ENCODE measurements around the gene RPTOR.

RPTOR gene

DNA sequence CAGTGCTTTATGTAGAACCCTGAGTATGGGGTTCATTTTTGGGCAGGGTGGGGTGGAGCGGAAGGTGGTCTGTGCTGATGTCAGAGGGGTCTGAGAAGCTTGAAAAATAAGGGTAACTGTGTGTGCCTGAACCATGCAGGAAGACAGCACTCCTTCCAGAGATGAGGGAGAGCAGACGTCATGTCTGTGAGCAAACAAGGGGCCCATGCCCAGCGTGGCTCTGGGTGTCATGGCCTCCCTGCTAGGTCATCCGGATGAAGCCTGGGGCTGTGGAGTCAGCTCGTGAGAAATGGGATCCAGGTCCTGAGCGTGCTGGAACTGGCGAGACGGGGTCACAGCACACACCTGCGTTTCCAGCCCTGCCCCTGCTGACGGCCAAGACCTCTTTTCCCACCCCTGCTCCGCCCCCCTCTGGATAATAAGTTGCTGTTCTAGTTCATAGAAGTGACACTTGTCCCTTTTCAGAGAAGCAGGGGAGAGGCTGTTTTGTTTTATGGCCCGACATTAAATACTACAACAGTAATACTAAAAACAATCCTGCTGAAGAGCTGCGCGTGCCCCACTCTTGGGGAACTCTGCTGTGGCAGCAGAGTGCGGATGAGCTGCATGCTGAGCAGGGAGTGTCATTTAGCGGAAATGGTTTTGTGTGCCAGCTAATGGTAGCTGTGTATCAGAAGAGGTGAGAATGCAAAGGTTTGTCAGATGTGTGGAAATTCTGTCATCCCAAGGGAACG, 92.6 kb downstream of the RPTOR start:
- H3K27ac ChIP-seq = no peak overlapping the region
- DNase-seq (ENCODE audit: low spot score) = no peak
- H3K4me3 ChIP-seq = no peak overlapping the region
- TF ChIP-seq, protein P1, sequence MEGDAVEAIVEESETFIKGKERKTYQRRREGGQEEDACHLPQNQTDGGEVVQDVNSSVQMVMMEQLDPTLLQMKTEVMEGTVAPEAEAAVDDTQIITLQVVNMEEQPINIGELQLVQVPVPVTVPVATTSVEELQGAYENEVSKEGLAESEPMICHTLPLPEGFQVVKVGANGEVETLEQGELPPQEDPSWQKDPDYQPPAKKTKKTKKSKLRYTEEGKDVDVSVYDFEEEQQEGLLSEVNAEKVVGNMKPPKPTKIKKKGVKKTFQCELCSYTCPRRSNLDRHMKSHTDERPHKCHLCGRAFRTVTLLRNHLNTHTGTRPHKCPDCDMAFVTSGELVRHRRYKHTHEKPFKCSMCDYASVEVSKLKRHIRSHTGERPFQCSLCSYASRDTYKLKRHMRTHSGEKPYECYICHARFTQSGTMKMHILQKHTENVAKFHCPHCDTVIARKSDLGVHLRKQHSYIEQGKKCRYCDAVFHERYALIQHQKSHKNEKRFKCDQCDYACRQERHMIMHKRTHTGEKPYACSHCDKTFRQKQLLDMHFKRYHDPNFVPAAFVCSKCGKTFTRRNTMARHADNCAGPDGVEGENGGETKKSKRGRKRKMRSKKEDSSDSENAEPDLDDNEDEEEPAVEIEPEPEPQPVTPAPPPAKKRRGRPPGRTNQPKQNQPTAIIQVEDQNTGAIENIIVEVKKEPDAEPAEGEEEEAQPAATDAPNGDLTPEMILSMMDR (IDR thresholded peaks at IDR 0.05) = no peak

DNA sequence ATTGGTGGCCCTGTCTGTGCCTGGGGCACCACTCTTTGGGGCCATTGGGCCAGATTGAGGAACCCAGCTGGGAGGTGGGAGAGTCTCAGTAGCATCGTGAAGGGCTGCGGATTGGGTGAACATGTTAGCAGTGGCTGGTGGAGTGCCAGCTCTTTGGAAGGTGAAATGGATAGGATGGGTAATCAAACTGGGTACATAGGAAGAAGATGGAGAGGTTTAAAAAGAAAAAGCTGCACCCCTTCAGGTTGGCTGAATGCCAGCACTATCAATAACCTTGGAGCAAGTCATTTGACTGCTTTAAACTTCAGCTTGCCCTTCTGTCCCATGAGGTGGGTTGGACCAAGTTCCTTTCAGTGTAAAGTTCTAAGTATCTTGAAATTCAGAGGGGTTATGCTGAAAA, 95.0 kb downstream of the RPTOR start:
- Histone ChIP-seq H3K4me3 (no peak overlapping the region), H3K27ac (no peak overlapping the region)
- TF ChIP-seq, protein P1 (IDR thresholded peaks at IDR 0.05) = no peak
- no peak for DNase-seq (ENCODE audit: low spot score)

DNA sequence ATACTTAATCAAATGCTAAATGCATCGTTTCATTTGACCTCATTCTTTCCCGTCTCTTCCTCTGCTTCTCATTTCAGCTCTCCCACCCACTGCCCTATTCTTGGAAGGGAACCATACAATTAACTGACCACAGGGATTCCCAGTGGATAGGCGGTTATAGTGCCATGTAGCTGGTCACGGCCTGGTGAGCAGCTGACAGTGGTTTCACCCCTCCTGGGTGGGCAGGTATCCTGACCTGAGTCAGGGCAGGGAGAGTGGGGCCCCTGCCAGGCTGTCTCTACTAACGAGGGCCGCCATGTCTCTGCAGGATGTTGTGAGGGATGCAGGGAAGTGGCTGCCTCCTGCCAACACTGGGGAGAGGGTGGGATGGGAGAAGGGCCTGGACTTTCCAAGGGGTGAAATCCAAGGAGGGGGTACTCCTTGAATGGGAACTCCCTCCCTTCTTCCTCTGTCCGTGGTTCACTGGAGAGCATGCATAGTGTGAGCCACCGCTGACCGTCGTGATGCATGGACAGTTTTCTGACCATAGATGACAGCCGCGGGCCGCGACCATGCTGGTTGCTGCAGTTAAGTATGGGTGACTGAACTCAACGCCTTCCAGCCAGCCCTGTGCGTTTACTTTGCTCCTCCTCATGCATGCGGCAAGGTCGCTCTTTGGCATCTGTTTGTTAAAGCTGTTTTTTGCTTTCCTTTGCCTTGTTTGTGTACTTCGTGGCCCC, 95.9 kb downstream of the RPTOR start:
- H3K27ac ChIP-seq = no peak overlapping the region
- DNase-seq (ENCODE audit: low spot score) = no peak

DNA sequence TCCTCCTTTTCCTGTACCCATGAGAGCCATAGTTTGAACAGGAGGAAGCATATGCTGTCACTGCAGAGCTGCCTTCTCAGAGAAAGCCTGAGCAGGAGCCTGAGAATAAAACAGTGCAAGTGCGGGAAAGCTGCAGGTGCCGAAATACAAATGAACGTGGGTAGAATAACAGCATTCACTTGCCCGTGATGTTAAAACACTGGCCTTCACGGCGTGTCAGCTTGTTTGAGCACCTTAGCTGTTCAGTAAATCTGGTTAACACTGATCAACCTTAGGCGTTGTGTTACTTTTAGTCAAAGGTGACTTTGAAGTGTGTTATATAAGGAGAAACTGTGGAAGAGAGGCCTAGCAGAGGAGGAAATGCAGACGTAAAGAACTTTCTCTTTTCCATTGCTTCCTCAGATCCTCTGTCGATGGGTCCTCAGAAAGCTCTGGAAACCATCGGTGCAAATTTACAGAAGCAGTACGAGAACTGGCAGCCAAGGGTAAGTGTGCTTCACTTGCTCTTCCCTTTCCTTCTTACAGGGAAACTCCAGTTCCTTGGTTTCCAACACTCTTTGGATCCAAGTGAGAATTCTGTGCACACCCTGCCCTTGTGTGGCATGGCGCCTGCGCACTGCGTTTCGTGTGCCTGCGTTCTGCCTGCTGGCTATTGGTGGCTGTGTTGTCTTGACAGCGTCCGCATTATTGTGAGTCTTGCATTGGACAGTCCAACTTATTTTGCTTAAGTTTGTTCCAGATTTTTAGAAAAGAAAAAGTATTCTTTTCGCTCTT, 98.9 kb downstream of the RPTOR start:
- H3K4me3 ChIP-seq = no peak overlapping the region
- DNase-seq (ENCODE audit: low spot score) = no peak
- H3K27ac ChIP-seq = no peak overlapping the region
- TF ChIP-seq, protein P1 (IDR thresholded peaks at IDR 0.05) = no peak

More for the DNA sequence above, 95.9 kb downstream of the RPTOR start:
- no peak overlapping the region for H3K4me3 ChIP-seq
- TF ChIP-seq, protein P1 (IDR thresholded peaks at IDR 0.05) = no peak

DNA sequence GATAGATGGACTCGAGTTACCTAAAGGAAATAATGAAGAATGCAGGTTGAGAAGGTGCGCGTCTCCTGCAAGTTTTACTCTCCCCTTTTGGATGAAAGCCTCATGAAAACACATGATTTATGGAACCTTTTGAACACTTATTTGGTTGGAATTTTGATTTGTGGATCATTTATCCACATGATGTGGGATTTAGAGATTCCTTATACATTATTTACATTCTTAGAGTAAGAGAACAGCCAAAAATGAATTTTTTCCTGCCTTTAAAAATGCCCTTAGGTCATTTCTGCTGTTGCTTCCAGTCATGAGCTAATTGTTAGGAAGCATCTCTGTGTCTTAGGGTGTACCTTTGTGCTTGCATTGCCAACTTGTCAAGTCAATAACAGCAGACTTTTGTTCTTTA, 99.9 kb downstream of the RPTOR start:
- Histone ChIP-seq H3K4me3 (no peak overlapping the region), H3K27ac (no peak overlapping the region)
- TF ChIP-seq, protein P1 (IDR thresholded peaks at IDR 0.05) = no peak
- no peak for DNase-seq (ENCODE audit: low spot score)

DNA sequence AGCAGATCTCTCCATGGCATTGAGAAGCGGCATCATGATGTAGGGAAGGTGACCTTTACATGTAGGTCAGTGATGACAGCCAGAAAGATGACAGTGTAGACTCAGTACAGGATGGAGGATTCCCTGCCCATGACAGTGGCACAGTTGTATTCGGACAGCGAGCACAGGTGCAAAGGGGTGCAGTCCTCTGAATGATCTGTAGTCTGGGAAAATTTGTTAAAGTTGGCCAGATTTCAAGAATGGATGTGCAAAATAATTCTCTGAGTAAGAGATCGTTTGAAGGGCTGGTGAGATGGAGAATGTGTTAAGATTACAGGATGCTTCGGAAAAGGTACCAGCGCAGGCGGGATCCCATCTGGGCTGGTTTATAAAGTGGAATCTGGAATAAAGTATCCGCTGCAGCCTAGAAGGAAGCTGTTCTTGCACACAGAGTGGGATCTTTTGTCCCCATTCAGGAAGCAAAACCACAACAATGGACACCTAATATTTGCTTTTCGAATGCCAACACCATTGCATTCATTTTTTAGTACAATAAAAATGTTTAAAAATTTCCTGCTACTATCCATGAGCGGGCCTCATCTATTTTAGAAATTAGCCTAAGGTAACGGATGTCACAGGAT, 101.2 kb downstream of the RPTOR start:
- TF ChIP-seq, protein P1 (IDR thresholded peaks at IDR 0.05) = no peak
- H3K4me3 ChIP-seq = no peak overlapping the region

More for the DNA sequence above, 101.2 kb downstream of the RPTOR start:
- H3K27ac ChIP-seq = no peak overlapping the region
- no peak for DNase-seq (ENCODE audit: low spot score)

All from coronary artery (tissue), 2 donors.